ENCODE measurements around the gene ARL3.

Gene ARL3

GRCh38 chr10:102654566-102654965 is 59.6 kb downstream of the ARL3 start:
- DNase-seq (ENCODE audit: insufficient read length, low spot score) (no peak), FAIRE-seq (no peak)

- FAIRE-seq (no peak), DNase-seq (ENCODE audit: insufficient read length, low spot score) (no peak)
Measured at GRCh38 chr10:102653060-102653459, 61.1 kb downstream of the ARL3 start.

DNA sequence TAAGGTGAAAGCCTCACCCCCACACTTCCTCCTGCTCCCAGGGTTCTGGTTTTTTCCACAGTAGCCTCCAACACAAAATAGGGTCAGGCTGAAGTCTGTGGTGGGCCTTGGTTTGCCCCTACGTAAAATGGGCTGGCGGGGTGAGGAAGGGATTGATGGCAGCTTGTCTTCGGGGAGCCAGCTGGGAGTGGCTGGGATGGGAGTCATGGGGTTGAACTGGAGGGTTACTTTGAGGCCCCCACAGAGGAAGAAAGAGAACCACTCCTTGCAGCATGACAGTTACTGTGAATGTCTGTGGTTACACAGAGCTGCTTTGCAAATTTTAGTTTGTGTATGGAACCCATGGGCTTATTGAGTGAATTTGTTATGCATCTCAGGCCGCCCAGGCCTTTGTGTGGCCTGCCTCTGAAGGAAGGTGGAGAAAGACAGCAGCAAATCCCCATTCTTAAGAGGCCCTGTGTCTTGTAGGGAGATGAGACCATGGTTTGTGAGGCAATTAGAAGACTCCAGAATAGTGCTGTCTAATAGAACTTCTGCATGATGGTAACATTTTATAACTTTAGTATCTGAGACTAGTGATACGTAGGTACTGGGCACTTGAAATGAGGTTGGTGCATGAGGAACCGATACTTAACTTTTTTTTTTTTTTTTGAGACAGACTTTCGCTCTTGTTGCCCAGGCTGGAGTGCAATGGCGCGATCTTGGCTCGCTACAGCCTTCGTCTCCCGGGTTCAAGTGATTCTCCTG is 61.9 kb downstream of the ARL3 start:
- no peak for FAIRE-seq
- DNase-seq (ENCODE audit: insufficient read length, low spot score), result no peak

DNA sequence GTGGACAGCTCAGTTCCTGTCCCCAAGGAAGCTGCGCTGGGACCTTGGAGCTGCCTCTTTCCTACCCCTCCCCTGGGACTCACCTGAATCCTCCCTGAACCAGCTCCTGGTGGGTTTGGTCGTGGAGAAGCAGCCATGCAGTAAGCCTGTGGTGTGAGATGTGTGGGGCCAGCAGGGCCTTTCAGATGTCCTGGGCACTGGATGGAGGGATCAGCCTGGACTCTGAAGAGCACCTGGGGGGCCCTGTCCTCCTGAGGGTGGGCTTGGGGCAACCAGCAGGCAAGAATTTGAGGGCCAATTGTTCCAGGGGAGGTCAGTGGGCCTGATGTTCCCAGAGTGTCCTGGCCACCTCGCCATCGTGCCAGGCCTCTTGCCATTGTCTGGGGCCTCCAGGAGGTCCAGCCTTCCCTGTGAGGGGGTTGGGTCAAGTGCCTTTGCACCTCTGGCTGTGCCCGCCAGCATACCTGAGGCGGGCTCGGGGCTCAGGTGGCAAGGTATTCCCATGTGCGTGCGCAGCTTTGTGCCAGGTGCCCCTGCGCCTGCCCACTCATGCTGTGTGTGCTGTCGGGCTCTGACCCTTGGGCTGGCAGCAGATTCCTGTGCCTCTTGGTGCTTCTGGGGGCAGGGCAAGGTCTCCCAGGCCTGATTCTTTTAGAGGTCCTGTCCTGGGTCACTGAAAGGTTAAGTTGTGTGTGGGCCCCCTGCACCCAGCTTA is 62.6 kb downstream of the ARL3 start:
- DNase-seq (ENCODE audit: insufficient read length, low spot score), result no peak
- FAIRE-seq, result no peak

DNA sequence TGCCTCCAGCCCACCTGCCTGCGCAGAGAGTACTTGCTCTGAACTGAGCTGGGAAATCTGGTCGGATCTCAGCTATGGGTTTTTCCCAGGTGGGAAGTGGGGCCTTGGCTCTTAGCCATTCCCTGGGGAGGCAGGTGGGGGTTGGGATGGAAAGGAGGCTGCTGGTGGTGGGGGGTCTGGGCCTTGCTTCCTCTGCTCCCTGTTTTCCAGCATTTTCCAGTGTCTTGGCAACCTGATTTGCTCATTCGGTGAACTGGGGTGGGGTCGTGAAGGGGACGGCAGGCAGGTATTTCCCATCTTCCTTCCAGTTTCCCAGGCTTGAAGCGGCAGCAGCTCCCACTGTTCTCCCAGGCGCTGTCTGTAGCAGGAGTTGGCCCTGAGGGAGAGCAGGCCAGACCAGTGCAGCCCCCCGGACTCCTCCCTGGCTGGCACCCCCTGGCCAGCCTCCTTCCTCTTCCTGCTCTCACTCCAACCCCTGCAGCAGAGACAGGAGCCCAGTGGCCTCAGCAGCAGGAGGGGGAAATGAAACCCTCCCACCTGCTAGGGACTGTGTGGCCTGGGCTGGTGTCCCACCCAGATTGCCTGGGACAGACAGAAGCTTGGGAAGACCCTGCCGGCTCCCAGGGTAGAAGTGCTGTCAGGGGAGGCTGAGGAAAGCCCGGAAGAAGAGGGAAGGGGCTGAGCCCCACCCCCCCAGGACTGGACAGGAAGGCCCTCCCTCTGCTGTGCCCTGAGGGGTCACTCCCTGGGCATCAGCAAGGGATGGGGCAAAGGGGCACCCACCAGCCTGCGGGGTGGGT is 63.3 kb downstream of the ARL3 start:
- DNase-seq (ENCODE audit: insufficient read length, low spot score), result no peak
- no peak for FAIRE-seq

- FAIRE-seq (no peak), DNase-seq (ENCODE audit: insufficient read length, low spot score) (no peak)
Measured at GRCh38 chr10:102649797-102650654, 64.2 kb downstream of the ARL3 start.

DNA sequence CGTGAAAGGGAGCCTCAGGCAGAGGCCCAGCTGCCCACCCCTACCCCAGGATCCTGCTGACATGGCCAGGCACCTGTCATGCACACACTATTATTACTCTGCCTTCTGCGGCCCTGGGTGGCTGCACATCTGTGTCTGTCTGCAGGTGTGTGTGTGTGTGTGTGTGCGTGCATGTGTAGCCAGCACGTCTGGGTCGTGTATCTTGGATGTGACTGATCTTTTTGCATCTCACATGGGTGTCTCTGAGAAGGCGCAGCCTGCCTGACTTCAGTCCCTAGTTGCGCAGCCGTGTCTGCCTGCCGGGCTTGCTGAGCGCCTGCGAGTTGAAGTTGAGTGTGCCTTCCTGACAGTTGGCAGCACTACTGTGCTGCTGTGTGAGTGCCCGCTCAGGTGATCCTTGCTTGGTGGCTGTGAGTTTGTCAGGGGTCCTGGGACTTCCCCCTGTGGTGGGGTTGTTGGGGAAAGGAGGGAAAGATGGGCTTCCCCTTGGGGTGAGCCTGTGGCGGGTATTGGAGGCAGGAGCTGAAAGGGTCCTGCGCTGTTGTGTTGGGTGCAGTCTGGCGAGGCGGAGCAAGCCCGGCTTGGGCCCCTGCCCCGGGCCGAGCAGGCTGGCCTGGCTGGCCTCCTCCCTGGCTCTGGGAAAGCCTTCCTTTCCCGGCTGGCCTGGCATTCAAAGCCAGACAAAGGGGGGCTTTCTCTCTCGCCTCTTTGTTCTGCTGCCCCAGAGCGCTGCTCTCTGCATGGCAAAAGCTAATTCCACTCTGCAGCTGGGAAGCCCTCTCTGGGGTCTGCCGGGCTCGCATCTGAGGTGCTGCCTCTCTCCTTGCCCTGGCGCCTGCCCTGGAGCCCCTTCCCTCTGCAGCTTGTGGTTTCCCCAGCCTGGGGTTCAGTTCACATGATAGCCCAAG is 65.1 kb downstream of the ARL3 start:
- DNase-seq (ENCODE audit: insufficient read length, low spot score) (no peak), FAIRE-seq (no peak)

DNA sequence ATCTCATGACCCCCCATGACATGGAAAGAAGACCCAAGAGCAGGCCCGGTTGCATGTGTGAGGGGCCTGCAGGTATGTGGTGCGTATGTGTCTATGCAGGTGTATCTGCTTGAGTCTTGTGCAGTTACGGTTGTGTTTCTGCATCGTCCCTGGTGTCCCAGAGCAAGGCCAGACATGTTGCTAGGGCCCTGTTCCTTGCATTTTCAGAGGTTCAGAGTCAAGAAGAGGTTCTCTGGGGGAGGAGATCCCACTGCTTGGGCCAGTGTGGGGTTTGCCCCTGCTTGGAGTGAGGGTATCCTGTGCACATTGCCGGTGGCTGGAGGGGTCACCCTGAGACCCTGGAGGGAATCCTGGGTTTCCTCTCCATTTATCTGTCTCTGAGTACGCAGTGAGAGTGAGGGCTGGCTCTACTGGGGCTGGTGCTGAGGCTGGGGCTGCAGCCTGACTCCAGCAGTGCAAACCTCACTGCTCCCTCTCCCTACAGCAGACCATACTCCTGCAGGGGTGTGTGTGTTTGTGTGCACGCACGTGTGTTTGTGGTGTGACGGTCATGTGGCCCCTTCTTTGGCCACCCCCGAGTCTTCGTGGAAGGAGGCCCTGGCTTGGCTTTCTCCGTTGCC is 65.8 kb downstream of the ARL3 start:
- DNase-seq (ENCODE audit: insufficient read length, low spot score) (no peak), FAIRE-seq (no peak)

DNA sequence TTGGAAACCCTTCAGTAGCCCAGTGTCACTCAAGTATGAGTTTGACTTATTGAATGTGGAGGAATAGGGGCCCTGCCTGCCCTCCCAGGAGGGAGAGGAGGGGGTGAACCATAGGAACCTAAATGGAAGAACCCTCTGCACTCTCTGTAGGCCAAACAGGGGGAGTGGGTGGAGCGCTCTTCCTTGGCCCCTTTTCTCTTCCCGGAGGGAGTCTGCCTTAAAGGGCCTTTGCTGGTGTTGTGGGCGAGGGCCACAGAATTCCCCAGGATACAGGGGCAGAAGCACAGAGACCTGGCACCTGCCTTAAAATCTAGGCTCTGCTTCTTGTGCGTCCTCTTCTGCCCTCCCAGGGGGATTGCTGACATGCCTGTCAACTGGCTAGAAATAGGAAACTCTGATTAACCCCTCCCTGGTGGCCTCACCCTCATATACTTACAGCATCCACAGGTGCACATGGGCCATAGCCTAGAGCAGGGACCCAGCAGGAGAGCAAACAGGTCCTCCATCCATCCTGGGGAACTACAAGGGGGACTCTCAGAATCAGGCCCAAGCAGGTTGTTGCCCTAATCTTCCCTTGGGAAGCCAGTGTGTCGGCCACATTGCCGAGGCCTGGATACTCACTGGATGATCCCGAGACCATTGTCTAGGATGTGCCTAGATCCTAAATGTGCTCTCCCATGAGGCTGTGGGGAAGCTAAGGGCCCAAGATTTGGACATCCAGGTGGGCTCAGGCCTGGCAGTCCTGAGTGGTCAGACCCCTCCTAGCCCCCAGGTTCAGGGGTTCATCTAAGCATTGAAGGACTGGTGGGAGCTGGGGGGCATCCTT is 66.5 kb downstream of the ARL3 start:
- FAIRE-seq (no peak), DNase-seq (ENCODE audit: insufficient read length, low spot score) (no peak)

- FAIRE-seq (no peak), DNase-seq (ENCODE audit: insufficient read length, low spot score) (no peak)
Measured at GRCh38 chr10:102646610-102647442, 67.4 kb downstream of the ARL3 start.

DNA sequence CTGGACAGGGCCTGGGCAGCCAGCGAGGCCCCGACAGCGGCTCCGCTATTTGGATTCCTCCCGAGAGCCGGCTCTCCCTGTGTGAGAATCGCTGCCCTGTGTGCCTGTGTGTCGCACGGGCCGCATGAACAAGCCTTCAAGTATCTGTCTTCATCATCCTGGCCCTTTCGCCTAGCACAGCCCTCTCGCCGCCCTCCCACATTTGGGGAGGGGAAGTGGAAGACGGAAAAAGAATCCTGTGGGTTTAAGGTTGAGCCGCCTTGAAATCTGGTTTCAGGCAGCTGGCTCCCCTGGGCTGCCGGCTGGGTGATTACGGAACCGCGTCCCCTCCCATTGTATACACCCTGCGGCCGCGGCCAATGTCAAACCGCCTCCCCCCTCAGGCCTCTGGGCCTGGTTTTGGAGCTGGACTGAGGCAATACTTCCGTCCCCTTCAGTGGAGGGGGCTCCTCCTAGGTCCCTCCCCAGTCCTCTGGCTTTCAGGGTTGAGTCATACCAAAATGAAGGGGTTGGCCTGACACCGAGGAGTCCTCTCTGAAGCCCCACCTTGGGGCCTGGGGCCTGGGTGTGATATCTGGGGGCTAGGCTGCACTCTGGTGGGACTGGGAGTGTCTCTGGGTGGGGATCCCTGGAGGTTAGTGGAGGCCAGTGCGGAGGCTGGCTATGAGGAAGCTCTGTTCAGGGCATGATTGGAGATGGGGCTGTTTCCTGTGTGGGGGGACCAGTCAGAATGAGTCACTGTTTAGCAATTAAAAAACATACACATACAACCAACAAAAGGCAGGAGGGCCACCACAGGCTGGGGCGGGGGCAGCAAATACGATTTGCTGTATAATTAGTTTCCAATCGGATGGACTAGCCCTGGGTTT is 68.2 kb downstream of the ARL3 start:
- DNase-seq (ENCODE audit: insufficient read length, low spot score), result peak; percentile 74
- FAIRE-seq, result peak; percentile 90

- FAIRE-seq, result peak; percentile 52
- no peak for DNase-seq (ENCODE audit: insufficient read length, low spot score)
Measured at GRCh38 chr10:102645388-102645740, 68.8 kb downstream of the ARL3 start.

DNA sequence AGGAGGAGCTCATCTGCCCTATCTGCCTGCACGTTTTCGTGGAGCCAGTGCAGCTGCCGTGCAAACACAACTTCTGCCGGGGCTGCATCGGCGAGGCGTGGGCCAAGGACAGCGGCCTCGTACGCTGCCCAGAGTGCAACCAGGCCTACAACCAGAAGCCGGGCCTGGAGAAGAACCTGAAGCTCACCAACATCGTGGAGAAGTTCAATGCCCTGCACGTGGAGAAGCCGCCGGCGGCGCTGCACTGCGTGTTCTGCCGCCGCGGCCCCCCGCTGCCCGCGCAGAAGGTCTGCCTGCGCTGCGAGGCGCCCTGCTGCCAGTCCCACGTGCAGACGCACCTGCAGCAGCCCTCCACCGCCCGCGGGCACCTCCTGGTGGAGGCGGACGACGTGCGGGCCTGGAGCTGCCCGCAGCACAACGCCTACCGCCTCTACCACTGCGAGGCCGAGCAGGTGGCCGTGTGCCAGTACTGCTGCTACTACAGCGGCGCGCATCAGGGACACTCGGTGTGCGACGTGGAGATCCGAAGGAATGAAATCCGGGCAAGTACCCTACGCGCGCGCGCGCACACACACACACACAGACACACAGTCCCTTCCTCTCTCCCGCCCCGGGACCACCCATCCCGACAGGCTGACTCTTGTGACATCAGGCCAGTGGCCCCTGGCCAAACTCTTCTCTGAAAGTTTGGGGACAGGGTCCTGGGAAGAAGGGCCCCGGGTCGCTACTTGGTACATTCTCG is 69.4 kb downstream of the ARL3 start:
- peak; percentile 92 for FAIRE-seq
- no peak for DNase-seq (ENCODE audit: insufficient read length, low spot score)

- no peak for DNase-seq (ENCODE audit: insufficient read length, low spot score)
- FAIRE-seq, result no peak
Measured at GRCh38 chr10:102644066-102644645, 70.0 kb downstream of the ARL3 start, which contains the start of gene TRIM8. TRIM8 (plus strand) TSS chr10:102644479; CDS start chr10:102644618, 139 bp downstream.

- FAIRE-seq, result no peak
- peak; percentile 50 for DNase-seq (ENCODE audit: insufficient read length, low spot score)
Measured at GRCh38 chr10:102643336-102644065, 70.7 kb downstream of the ARL3 start.

Measured in HTR-8/SVneo (cell line).